NCI-H187 treated with DMSO at 0.1 percent for 48 hours (cell line): ENCODE data around the gene CLN6.
"Not testable (repeated sequence)": the region's sequence is repeated elsewhere in the genome, so short reads cannot be mapped to it uniquely, and the experiment has no call there.

Experiments used
- DNase-seq: peaks from one replicate; lab custom pipeline; 2025; lab: John Stamatoyannopoulos, UW

Gene CLN6

GRCh38 chr15:68206711-68207151 lies 22.8 kb downstream of the CLN6 start:
- DNase-seq: no peak

DNA sequence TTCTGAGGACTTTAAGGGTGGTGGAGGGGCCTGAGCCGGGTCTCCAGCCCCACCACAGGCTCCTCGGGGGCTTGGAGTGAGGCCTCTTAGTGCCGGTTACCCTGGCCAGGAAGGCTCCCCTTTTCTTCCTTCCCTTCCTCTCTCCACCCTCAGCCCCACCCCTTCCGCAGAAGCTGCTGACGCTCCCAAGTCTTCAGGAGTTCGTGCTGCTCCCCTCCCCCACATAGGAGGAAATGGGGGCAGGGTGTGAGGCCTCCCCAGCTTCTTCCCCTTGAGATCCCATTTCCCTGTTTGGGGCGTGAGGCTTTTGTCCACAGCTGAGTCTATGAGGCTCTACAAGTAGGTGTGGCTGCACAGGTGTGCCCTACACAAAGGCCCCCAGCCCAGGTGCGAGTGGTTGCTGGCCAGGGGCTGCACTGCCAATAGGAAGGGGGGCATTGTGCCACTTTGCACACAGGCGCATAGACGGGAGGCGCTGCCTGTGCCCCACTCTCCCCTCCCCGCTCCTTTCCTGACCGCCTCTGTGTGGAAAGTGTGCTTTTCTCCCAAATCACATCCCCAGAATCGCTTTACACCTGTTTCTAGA lies 23.5 kb downstream of the CLN6 start:
- DNase-seq: no peak

GRCh38 chr15:68205558-68205944 lies 24.0 kb downstream of the CLN6 start:
- DNase-seq: no peak

GRCh38 chr15:68204776-68205557 lies 24.6 kb downstream of the CLN6 start, which contains the start of gene CALML4:
Gene CALML4, minus strand, starts transcription at chr15:68205332. Its CDS starts 85 bp downstream, at chr15:68205247.
- DNase-seq: no peak

DNA sequence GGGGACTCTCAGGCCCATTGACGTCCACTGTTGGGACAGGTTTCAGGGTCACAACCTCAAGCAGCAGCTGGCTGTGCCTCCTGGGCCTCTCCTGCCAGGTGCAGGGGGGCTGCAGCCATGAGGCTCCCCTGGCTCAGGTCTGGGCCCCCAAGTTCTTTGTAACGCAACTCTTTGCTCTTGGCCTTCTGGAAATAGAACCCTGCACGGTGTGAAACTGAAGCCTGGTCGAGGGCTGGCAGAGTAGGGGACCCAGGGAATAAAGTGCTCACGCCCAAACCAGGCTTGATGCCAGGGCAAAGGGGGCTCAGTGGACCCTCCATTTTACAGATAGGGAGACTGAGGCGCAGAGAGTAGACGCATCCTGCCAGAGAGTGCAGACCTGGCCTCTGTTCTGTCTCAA lies 25.2 kb downstream of the CLN6 start:
- DNase-seq: no peak

DNA sequence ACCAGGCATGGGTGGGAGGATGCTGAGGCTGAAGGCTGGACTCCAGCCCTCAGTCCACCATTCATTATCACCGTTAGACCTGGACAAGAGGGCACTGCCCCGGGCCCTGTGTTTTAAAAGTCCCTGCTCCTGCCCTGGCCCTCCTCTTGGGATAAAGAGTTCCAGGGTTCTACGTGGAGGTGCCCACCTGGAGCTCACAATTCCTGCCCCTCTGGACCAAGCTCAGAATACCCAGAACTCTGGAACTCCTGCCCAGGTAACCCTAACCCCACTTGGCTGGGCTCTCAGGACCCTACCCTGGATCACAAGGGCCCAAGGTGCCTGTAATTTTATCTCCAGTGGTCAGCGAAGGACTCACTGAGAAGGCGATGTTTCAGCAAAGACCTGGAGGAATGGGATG lies 25.6 kb downstream of the CLN6 start:
- no peak for DNase-seq

GRCh38 chr15:68203486-68203885 lies 26.0 kb downstream of the CLN6 start:
- DNase-seq: no peak

DNA sequence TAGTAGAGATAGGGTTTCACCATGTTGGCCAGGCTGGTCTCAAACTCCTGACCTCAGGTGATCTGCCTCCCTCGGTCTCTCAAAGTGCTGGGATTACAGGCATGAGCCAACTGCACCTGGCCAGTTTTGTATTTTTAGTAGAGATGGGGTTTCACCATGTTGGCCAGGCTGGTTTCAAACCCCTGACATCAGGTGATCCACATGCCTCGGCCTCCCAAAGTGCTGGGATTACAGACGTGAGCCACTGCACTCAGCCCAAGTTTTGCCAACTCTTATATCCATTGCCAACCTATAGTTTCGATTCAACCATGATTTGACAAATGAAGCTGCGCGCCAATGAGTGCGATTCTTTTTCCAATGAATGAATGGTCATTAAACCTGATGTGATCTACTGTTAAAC lies 26.5 kb downstream of the CLN6 start:
- DNase-seq: not testable (repeated sequence)

DNA sequence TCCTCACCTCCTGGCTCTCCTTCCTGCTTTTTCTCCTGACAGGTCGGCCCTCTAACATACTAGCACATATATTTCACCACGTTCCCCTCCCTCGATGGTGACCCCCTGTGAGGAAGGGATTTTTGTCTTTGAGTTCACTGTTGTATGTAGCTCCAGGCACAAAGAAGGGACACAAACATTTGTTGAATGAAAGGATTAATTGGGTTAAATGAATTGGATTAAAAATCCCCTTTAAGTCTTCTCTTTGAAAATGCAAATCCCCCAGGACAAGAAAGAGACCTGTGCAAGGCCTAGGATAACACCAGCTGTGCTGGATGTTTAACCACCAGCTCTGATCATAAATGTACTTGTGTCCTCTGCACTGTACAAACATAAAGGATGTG lies 27.7 kb downstream of the CLN6 start:
- DNase-seq: no peak

DNA sequence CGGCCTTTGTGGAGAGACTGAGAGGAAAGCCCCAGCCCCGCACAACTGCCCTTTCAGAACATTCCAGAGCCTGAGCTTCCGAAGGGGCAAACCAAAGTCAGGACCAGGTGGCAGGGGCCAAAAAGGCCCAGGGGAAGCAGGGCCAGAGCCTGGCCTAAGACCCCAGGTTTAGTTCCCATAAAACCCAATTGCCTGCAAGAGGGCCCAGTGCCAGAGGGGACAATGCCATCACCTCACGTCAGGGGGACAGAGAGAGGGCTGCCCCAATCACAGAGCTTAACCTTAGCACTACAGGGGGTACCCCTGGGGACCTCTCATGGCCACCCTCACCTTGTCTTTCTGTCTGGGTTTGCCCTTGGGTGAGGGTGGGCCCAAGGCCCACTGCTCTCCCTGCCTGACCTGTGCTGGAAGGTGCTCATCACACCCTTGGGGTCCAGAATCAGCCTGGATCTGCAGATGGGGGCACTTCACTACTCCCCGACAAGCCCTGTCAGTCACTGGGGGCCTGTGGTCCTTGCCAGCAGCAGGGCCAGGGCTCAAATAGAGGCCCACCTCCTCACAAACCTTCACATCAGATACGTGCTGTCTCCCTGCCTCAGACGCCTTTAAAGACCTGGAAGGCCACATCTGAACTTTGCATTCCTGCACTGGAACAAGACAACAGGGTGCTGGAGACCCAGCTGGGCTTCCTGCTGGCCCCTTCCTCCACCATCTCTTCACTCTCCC lies 28.2 kb downstream of the CLN6 start:
- no peak for DNase-seq

GRCh38 chr15:68200016-68200861 lies 29.3 kb downstream of the CLN6 start:
- no peak for DNase-seq

GRCh38 chr15:68199340-68199739 lies 30.2 kb downstream of the CLN6 start:
- DNase-seq: no peak

DNA sequence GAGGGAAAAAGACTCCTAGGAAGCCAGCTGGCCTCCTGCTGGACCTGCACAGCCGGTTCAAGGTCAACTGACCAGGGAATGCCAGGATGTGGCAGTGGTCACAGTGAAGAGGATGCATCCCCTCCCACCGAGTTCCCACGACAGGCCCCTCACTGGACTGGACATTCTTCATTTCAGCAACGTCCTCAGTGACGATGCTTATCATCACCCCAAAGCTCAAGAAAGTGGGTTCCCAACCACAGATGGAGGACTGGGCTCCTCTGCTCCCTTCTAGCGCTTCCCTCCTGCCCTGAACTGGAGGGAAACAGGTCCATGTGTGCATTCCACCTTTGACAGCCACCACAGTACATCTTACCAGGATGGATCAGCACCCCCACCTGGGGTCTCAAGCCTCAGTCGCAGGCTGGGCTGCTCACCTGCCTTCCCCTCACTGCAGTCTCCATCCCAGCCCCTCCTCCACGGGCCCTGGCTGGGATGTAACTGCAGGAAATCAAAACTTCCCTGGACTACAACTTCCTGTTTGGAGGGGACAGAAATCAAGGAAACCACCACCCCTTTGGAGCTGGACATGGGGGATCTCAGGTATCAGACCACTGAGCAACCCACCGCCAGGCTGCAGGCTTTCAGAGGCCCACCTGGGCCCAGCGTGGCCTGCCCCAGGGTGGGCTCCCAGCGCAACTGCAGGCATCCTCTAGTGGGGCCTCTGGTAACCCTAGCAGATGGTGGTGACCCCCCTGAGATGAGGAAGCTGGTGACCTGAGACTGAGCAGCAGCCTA lies 31.7 kb downstream of the CLN6 start:
- DNase-seq: no peak

DNA sequence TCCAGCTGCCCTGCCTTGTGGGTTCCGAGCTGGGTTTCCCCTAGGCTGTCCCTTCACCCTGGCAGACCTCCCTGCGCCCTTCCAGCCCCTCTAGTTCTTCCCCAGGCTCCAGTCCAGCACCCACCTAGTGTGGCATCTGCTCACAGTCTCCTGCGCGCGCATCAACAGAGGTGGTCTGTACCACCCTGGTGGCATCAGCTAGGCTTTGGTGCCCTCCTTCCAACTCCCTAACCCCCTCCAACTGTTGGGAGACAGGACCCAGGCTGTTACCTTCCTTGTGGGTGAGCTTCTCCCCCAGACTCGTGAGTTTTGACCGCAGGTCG lies 32.4 kb downstream of the CLN6 start:
- no peak for DNase-seq

- DNase-seq: no peak
Observed at GRCh38 chr15:68196445-68197169, 32.9 kb downstream of the CLN6 start.

DNA sequence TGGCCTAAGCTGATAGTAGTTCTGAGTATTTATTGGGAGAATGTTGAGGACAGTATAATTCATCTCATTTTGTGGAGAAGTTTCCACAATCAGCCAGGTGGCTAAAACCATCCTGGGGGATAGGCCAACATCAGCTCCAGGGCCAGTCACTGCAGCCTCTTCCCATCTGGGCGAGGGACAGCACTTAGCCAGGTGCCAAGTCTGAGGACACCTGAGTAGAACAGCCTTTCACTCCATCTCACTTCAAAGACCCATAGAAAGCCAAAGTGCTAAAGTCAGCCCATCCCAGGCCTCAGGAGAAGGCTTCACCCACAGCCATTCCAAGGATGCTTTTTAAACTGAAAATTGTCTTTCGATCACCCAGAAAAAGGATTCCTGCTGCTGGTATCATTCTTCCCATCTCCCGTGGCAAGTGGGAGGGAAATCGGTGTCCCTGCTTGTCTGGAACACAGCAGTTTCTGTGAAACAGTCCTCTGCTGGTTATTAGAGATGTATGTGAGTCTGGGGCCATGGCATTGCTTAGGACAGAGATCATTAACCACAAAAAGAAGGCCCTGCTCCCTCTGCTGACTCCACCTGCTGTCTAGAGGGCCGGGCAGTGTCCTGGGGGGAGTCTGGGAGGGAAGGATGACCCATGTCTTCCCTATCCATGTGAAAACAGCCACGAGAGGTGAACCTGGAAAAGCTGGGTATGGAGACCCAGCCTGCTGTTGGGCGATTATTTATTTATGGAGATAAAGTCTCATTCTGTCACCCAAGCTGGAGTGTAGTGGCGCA lies 34.0 kb downstream of the CLN6 start:
- DNase-seq: no peak

GRCh38 chr15:68192804-68193486 lies 36.6 kb downstream of the CLN6 start:
- DNase-seq: no peak

DNA sequence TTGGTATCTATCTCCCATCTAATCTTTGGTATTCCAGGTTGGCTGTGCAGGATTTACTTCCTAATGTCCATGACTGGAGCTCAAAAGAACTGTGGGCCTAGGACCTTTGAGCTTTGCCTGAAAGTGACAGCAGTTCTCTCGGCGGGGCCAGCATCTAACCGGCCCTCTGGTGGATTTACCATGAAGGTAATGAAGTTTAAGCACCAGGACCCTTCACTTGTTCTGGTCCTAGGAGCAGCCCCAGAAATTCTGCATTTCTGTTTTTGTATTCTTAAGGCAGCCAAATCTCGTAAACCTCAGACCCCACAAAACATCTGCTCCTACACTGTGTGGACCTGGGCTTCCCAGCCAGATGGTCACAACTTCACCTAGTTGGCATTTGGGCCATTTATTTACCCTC lies 37.4 kb downstream of the CLN6 start:
- DNase-seq: no peak

- no peak for DNase-seq
Observed at GRCh38 chr15:68191555-68191954, 38.0 kb downstream of the CLN6 start.
